Neuronal stem cell (in vitro differentiated cells): Measurements from ENCODE around the gene NPIPB2.

Experiments
- DNase-seq: peaks from one replicate; pipeline ENCODE4 v3.0.0-alpha.2; 2013; ENCODE audit warnings: low spot score
- H2AFZ ChIP-seq: one replicate; pipeline ENCODE4 v1.6.1; 2013; ENCODE audit warnings: mild to moderate bottlenecking, low read length, inconsistent platforms
- H2AK5ac ChIP-seq: 2 replicates; pipeline ENCODE4 v1.6.1; 2013; ENCODE audit warnings: low read depth, mild to moderate bottlenecking, inconsistent platforms, low read length, moderate library complexity, mixed read lengths
- H2BK120ac ChIP-seq: 2 replicates; pipeline ENCODE4 v1.6.1; 2013; ENCODE audit warnings: low read depth, mild to moderate bottlenecking, inconsistent platforms, low read length, moderate library complexity, mixed read lengths
- H2BK12ac ChIP-seq: one replicate; pipeline ENCODE4 v1.6.1; 2013; ENCODE audit warnings: low read length, inconsistent platforms
- H2BK15ac ChIP-seq: 2 replicates; pipeline ENCODE4 v1.6.1; 2013; ENCODE audit warnings: mild to moderate bottlenecking, low read length, inconsistent platforms, mixed read lengths
- H2BK5ac ChIP-seq: one replicate; pipeline ENCODE4 v1.6.1; 2013; ENCODE audit warnings: inconsistent platforms, mild to moderate bottlenecking, low read length, moderate library complexity
- H3K14ac ChIP-seq: one replicate; pipeline ENCODE4 v1.6.1; 2013; ENCODE audit warnings: low read length, inconsistent platforms
- H3K18ac ChIP-seq: 2 replicates; pipeline ENCODE4 v1.6.1; 2013; ENCODE audit warnings: low read length, inconsistent platforms
- H3K23ac ChIP-seq: 2 replicates; pipeline ENCODE4 v1.6.1; 2013; ENCODE audit warnings: low read depth, mild to moderate bottlenecking, mixed read lengths, low read length, inconsistent platforms; ENCODE audit not compliant: poor library complexity
- H3K27ac ChIP-seq: replicated peaks from 3 replicates; pipeline ENCODE4 v1.5.1; 2013; ENCODE audit warnings: low read length, inconsistent platforms
- H3K27me3 ChIP-seq, 3 experiments: 2 replicates each; pipeline ENCODE4 v1.6.1; 2013; ENCODE audit warnings: low read length in 3 of 3, mild to moderate bottlenecking in 2 of 3, inconsistent platforms in 1 of 3, low read depth in 1 of 3, mixed read lengths in 1 of 3, moderate library complexity in 1 of 3; ENCODE audit not compliant: control insufficient read depth in 3 of 3, insufficient read depth in 3 of 3
- H3K36me3 ChIP-seq, 2 donors: replicated peaks in 1 of 2; 2 replicates each; pipeline ENCODE4 v1.6.1; 2013; ENCODE audit warnings: low read length in 2 of 2; ENCODE audit not compliant: control insufficient read depth in 2 of 2, insufficient read depth in 2 of 2
- H3K4ac ChIP-seq: 2 replicates; pipeline ENCODE4 v1.6.1; 2013; ENCODE audit warnings: inconsistent platforms, mild to moderate bottlenecking, low read length, moderate library complexity
- H3K4me1 ChIP-seq, 2 donors: 1 replicate in 1 of 2; 2 replicates in 1 of 2; pipeline ENCODE4 v1.6.1; 2013; ENCODE audit warnings: low read length in 2 of 2, low read depth in 1 of 2; ENCODE audit not compliant: control insufficient read depth in 2 of 2, insufficient read depth in 1 of 2
- H3K4me2 ChIP-seq: one replicate; pipeline ENCODE4 v1.6.1; 2013; ENCODE audit warnings: mild to moderate bottlenecking, low read length, inconsistent platforms; ENCODE audit not compliant: insufficient read depth, poor library complexity, severe bottlenecking
- H3K4me3 ChIP-seq, 2 donors: 2 replicates each; pipeline ENCODE4 v1.5.1; 2013; ENCODE audit warnings: low read length in 2 of 2, mild to moderate bottlenecking in 2 of 2, inconsistent platforms in 1 of 2, moderate library complexity in 1 of 2
- H3K79me1 ChIP-seq: one replicate; pipeline ENCODE4 v1.6.1; 2013; ENCODE audit warnings: low read depth, mild to moderate bottlenecking, inconsistent platforms, low read length, moderate library complexity
- H3K9ac ChIP-seq: one replicate; pipeline ENCODE4 v1.6.1; 2013; ENCODE audit warnings: mild to moderate bottlenecking, low read depth, low read length, inconsistent platforms; ENCODE audit not compliant: poor library complexity
- H3K9me3 ChIP-seq, 2 donors: replicated peaks in 1 of 2; 2 replicates each; pipeline versions ENCODE3 to v1.6.1; 2013; ENCODE audit warnings: low read length in 2 of 2, mild to moderate bottlenecking in 2 of 2, inconsistent platforms in 1 of 2, low read depth in 1 of 2, mixed read lengths in 1 of 2, moderate library complexity in 1 of 2; ENCODE audit not compliant: control insufficient read depth in 2 of 2, insufficient read depth in 1 of 2
- H4K8ac ChIP-seq: one replicate; pipeline ENCODE4 v1.6.1; 2013; ENCODE audit warnings: low read depth, mild to moderate bottlenecking, inconsistent platforms, low read length, moderate library complexity
- H4K91ac ChIP-seq: one replicate; pipeline ENCODE4 v1.6.1; 2013; ENCODE audit warnings: low read length, low read depth, mild to moderate bottlenecking, inconsistent platforms; ENCODE audit not compliant: poor library complexity
- WGBS, 2 donors: extraction: QIAGEN DNeasy Blood & Tissue Kit; methylation state at CpG; one replicate each; pipeline ENCODE4 v1.1.7; 2013; ENCODE audit warnings: missing lambda C conversion rate in 2 of 2, mixed read lengths in 1 of 2; ENCODE audit not compliant: insufficient read length in 2 of 2, insufficient replicate concordance in 1 of 2; ENCODE audit errors: extremely low coverage in 2 of 2; 5-methylcytosine and 5-hydroxymethylcytosine counted together

NPIPB2 gene

GRCh38 chr16:11950388-11950787, 8.5 kb upstream of the NPIPB2 start:
- Histone ChIP-seq H3K27me3 (no peaks in the 10 kb centered on the region), H2BK5ac (no peak overlapping the region), H4K8ac (no peak overlapping the region), H4K91ac (no peak overlapping the region), H3K18ac (no peak overlapping the region), H2BK12ac (no peak overlapping the region), H2BK15ac (no peak overlapping the region), H3K4me2 (no peak overlapping the region), H2AK5ac (no peak overlapping the region), H3K36me3 (no peaks in the 10 kb centered on the region), H3K79me1 (no peaks in the 10 kb centered on the region), H3K9me3 (no peaks in the 10 kb centered on the region), H3K4ac (no peak overlapping the region), H3K14ac (no peak overlapping the region), H3K4me1 (no peaks in the 10 kb centered on the region), H2AFZ (no peak overlapping the region), H3K23ac (no peak overlapping the region), H3K9ac (no peak overlapping the region), H2BK120ac (no peak overlapping the region), H3K4me3 (no peak overlapping the region), H3K27ac (no peak overlapping the region)
- no peak for DNase-seq
- WGBS, 2 donors, result no CpG with 5 or more reads among the region's 5 CpGs

GRCh38 chr16:11949527-11949926, 7.7 kb upstream of the NPIPB2 start:
- H2AFZ ChIP-seq, result no peak overlapping the region
- H3K27me3 ChIP-seq, result no peaks in the 10 kb centered on the region
- no CpG with 5 or more reads among the region's 4 CpGs for WGBS, 2 donors
- H3K23ac ChIP-seq, result no peak overlapping the region
- H2BK5ac ChIP-seq, result no peak overlapping the region
- H3K14ac ChIP-seq, result no peak overlapping the region
- H3K4ac ChIP-seq, result no peak overlapping the region
- H2BK120ac ChIP-seq, result no peak overlapping the region
- H3K36me3 ChIP-seq, result no peaks in the 10 kb centered on the region
- peak; percentile 30 for DNase-seq
- H2BK15ac ChIP-seq, result no peak overlapping the region
- no peak overlapping the region for H2AK5ac ChIP-seq
- no peak overlapping the region for H3K9ac ChIP-seq
- H4K8ac ChIP-seq, result no peak overlapping the region
- no peak overlapping the region for H3K4me2 ChIP-seq
- H3K9me3 ChIP-seq, result no peaks in the 10 kb centered on the region
- H3K79me1 ChIP-seq, result no peaks in the 10 kb centered on the region
- no peaks in the 10 kb centered on the region for H3K4me1 ChIP-seq
- H3K4me3 ChIP-seq, result no peak overlapping the region
- no peak overlapping the region for H4K91ac ChIP-seq
- H3K27ac ChIP-seq, result no peak overlapping the region
- H2BK12ac ChIP-seq, result no peak overlapping the region
- H3K18ac ChIP-seq, result no peak overlapping the region

- Histone ChIP-seq H3K9me3 (no peaks in the 10 kb centered on the region), H3K18ac (no peak overlapping the region), H2BK120ac (no peak overlapping the region), H2AFZ (no peak overlapping the region), H3K79me1 (no peaks in the 10 kb centered on the region), H3K4ac (no peak overlapping the region), H3K4me2 (no peak overlapping the region), H3K4me3 (no peak overlapping the region), H3K27ac (no peak overlapping the region), H3K9ac (no peak overlapping the region), H4K91ac (no peak overlapping the region), H2BK5ac (no peak overlapping the region), H2BK15ac (no peak overlapping the region), H3K14ac (no peak overlapping the region), H3K36me3 (no peaks in the 10 kb centered on the region), H2AK5ac (no peak overlapping the region), H3K27me3 (no peaks in the 10 kb centered on the region), H3K23ac (no peak overlapping the region), H4K8ac (no peak overlapping the region), H2BK12ac (no peak overlapping the region), H3K4me1 (no peaks in the 10 kb centered on the region)
- WGBS, 2 donors, result no CpG with 5 or more reads among the region's 5 CpGs
- no peak for DNase-seq
Measured at GRCh38 chr16:11948819-11949218, 7.0 kb upstream of the NPIPB2 start.

- Histone ChIP-seq H2BK120ac (no peak overlapping the region), H3K36me3 (no peaks in the 10 kb centered on the region)
- no CpG with 5 or more reads among the region's 3 CpGs for WGBS, 2 donors
Measured at GRCh38 chr16:11946433-11946832, 4.6 kb upstream of the NPIPB2 start.

More at GRCh38 chr16:11946433-11946832, 4.6 kb upstream of the NPIPB2 start:
- H3K4ac ChIP-seq, result no peak overlapping the region
- no peak overlapping the region for H3K9ac ChIP-seq
- no peaks in the 10 kb centered on the region for H3K4me1 ChIP-seq
- no peak overlapping the region for H3K18ac ChIP-seq
- no peak overlapping the region for H2AK5ac ChIP-seq
- H3K23ac ChIP-seq, result no peak overlapping the region
- H3K4me2 ChIP-seq, result no peak overlapping the region
- H3K79me1 ChIP-seq, result no peaks in the 10 kb centered on the region
- H4K8ac ChIP-seq, result no peak overlapping the region
- H4K91ac ChIP-seq, result no peak overlapping the region
- no peak overlapping the region for H2BK5ac ChIP-seq
- H3K9me3 ChIP-seq, result no peaks in the 10 kb centered on the region
- no peaks in the 10 kb centered on the region for H3K27me3 ChIP-seq
- no peak overlapping the region for H2BK15ac ChIP-seq
- H2AFZ ChIP-seq, result no peak overlapping the region
- H3K27ac ChIP-seq, result no peak overlapping the region
- H3K4me3 ChIP-seq, result no peak overlapping the region
- no peak overlapping the region for H3K14ac ChIP-seq
- no peak for DNase-seq
- H2BK12ac ChIP-seq, result no peak overlapping the region
